Caco-2 (cell line): Measurements from ENCODE around the gene TOPORS. TPM values are rescaled to one million over a fixed set of nuclear protein-coding genes. Genes with fewer than 3 reads are reported as not detected.

ENCODE experiments used
- BruUV-seq: library from RNA; stranded (reverse); fragments of 400-500 nt; replicated peaks from 2 replicates; lab custom pipeline; 2021; lab: Mats Ljungman, UMichigan
- CTCF ChIA-PET: fragments of 300-600 bp; sonication (Branson Sonifier 250); formaldehyde crosslinking; loops from one replicate; lab custom pipeline; 2022; ENCODE audit warnings: antibody characterized with exemption; lab: Charles Lee
- POLR2A ChIA-PET: fragments of 300-600 bp; sonication (Branson Sonifier 250); formaldehyde crosslinking; loops from one replicate; lab custom pipeline; 2022; ENCODE audit warnings: antibody characterized with exemption; lab: Charles Lee
- DNase-seq, 2 experiments: peaks; one replicate each; pipeline versions ENCODE4 v3.0.0 to v3.0.0-alpha.2; 2020 to 2022
- H3K27me3 ChIP-seq: replicated peaks from 2 replicates; pipeline ENCODE4 v1.6.0; 2011; ENCODE audit warnings: low read length; ENCODE audit not compliant: control insufficient read depth, insufficient read depth
- H3K36me3 ChIP-seq: 2 replicates; pipeline ENCODE4 v1.5.1; 2011; ENCODE audit warnings: low read length; ENCODE audit not compliant: control insufficient read depth, insufficient read depth
- H3K4me1 ChIP-seq: fragments of 250-450 bp; sonication (Bioruptor Pico); 2 replicates; pipeline ENCODE4 v1.5.1; 2020; ENCODE audit warnings: mild to moderate bottlenecking
- H3K4me3 ChIP-seq: 2 replicates; pipeline ENCODE4 v1.5.1; 2011; ENCODE audit warnings: low read depth, mild to moderate bottlenecking, control low read depth, low read length
- H3K9me3 ChIP-seq: fragments of 250-450 bp; sonication (Bioruptor Pico); 2 replicates; pipeline ENCODE4 v1.5.1; 2020; ENCODE audit warnings: mild to moderate bottlenecking, moderate library complexity
- H3K27ac Mint-ChIP-seq: one replicate; pipeline ENCODE4 v1.8.0; 2022; ENCODE audit warnings: mixed read lengths; ENCODE audit not compliant: unreplicated experiment
- H3K27me3 Mint-ChIP-seq: one replicate; pipeline ENCODE4 v1.8.0; 2022; ENCODE audit warnings: mixed read lengths; ENCODE audit not compliant: insufficient read depth, unreplicated experiment
- H3K36me3 Mint-ChIP-seq: one replicate; pipeline ENCODE4 v1.8.0; 2022; ENCODE audit warnings: mild to moderate bottlenecking, mixed read lengths; ENCODE audit not compliant: insufficient read depth, unreplicated experiment
- H3K4me1 Mint-ChIP-seq: one replicate; pipeline ENCODE4 v1.8.0; 2022; ENCODE audit warnings: low read depth, mixed read lengths; ENCODE audit not compliant: unreplicated experiment
- H3K4me3 Mint-ChIP-seq: one replicate; pipeline ENCODE4 v1.8.0; 2022; ENCODE audit warnings: mild to moderate bottlenecking, moderate library complexity, mixed read lengths; ENCODE audit not compliant: unreplicated experiment
- H3K9me3 Mint-ChIP-seq: one replicate; pipeline ENCODE4 v1.8.0; 2022; ENCODE audit warnings: mixed read lengths; ENCODE audit not compliant: unreplicated experiment
- CTCF ChIP-seq, 2 experiments: fragments of 200-600 bp in 1 of 2; IDR thresholded peaks; 1 replicate in 1 of 2; 2 replicates in 1 of 2; pipeline versions ENCODE4 v1.5.1 to v1.8.0; 2011 to 2022; ENCODE audit warnings: antibody characterized with exemption in 1 of 2, control low read depth in 1 of 2, inconsistent platforms in 1 of 2, low read depth in 1 of 2, low read length in 1 of 2, mild to moderate bottlenecking in 1 of 2, moderate library complexity in 1 of 2; ENCODE audit not compliant: insufficient read depth in 1 of 2, severe bottlenecking in 1 of 2, unreplicated experiment in 1 of 2
- intact Hi-C: fragments of 100-400 bp; cut with micrococcal nuclease; formaldehyde crosslinking; loops from one replicate; pipeline ENCODE4 v1.10.0; 2022; ENCODE audit not compliant: unreplicated experiment
- total RNA-seq: library from RNA; stranded (reverse); gene quantifications from 2 replicates; pipeline ENCODE4 v1.2.3, GENCODE V29; 2022

Gene TOPORS
- total RNA-seq, 1 experiment from 2014 or later: 14.6 TPM

- Mint-ChIP-seq H3K9me3 (no peaks in the 10 kb centered on the region), H3K4me3 (no peak overlapping the region), H3K27ac (no peak overlapping the region), H3K36me3 (peaks cover 12% of the 10 kb centered on the region), H3K27me3 (no peaks in the 10 kb centered on the region), H3K4me1 (no peaks in the 10 kb centered on the region)
- H3K4me3 ChIP-seq: no peak overlapping the region
- no peak for DNase-seq
- no peaks in the 10 kb centered on the region for H3K4me1 ChIP-seq
- H3K9me3 ChIP-seq: no peaks in the 10 kb centered on the region
- H3K27me3 ChIP-seq: no peaks in the 10 kb centered on the region
- no TSS peak for BruUV-seq
- H3K36me3 ChIP-seq: 0 out of 2 replicates have a peak, but pooled peaks cover 3% of the 10 kb centered on the region
- intact Hi-C loops: no loop called here
- CTCF ChIA-PET: no interaction called here
- no peak for TF ChIP-seq CTCF (IDR thresholded peaks at IDR 0.05; ENCODE audit: insufficient read depth in 1 of 2, low read depth in 1 of 2, low read length in 1 of 2, severe bottlenecking in 1 of 2, unreplicated experiment in 1 of 2)
- POLR2A ChIA-PET: no interaction called here
Measured at GRCh38 chr9:32543047-32543446, 9.3 kb downstream of the TOPORS start.

DNA sequence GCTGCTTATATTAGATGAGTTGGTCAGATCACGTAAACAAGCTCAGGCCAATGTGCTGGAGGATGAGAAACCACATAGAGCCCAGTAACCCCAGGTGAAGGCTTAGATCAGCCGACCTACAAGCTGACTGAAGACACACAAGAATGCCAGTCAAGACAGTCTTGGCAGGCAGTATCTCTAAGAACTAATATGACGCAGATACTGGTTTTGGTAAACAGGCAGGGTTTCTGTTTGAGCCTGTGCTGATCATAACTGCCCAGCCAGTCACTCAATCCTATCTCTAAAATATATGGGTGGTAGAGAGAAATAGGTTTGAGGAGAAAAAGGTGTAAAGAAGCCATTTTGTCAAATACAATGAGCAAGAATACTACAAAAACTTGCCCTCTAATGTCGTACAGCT, 18.6 kb downstream of the TOPORS start:
- Histone ChIP-seq H3K4me1 (no peaks in the 10 kb centered on the region), H3K9me3 (no peaks in the 10 kb centered on the region; the same call in 1 of the 2 replicates), H3K4me3 (no peak overlapping the region), H3K36me3 (no peaks in the 10 kb centered on the region), H3K27me3 (no peaks in the 10 kb centered on the region)
- no peaks in the 10 kb centered on the region for H3K27me3 Mint-ChIP-seq
- no peak for DNase-seq
- ChIA-PET CTCF (no interaction called here), POLR2A (no interaction called here)
- no peaks in the 10 kb centered on the region for H3K36me3 Mint-ChIP-seq
- H3K27ac Mint-ChIP-seq: no peak overlapping the region
- H3K4me1 Mint-ChIP-seq: no peaks in the 10 kb centered on the region
- H3K4me3 Mint-ChIP-seq: no peak overlapping the region
- no peak for TF ChIP-seq CTCF (IDR thresholded peaks at IDR 0.05; ENCODE audit: insufficient read depth in 1 of 2, low read depth in 1 of 2, low read length in 1 of 2, severe bottlenecking in 1 of 2, unreplicated experiment in 1 of 2)
- no TSS peak for BruUV-seq
- intact Hi-C loops: no loop called here
- H3K9me3 Mint-ChIP-seq: peaks cover 8% of the 10 kb centered on the region

- no peaks in the 10 kb centered on the region for H3K36me3 ChIP-seq
- Mint-ChIP-seq H3K36me3 (peaks cover 4% of the 10 kb centered on the region), H3K27me3 (no peaks in the 10 kb centered on the region), H3K4me3 (no peak overlapping the region), H3K27ac (no peak overlapping the region), H3K4me1 (no peaks in the 10 kb centered on the region), H3K9me3 (peaks cover 8% of the 10 kb centered on the region)
- intact Hi-C loops: no loop called here
- ChIA-PET POLR2A (no interaction called here), CTCF (interaction anchor here (1.4 kb wide), 1 partner anchor 39 kb away, joined by 4 read pairs; no protein-coding TSS in a partner anchor)
- H3K4me3 ChIP-seq: no peak overlapping the region
- no peaks in the 10 kb centered on the region; the same call in 1 of the 2 replicates for H3K9me3 ChIP-seq
- no peak for TF ChIP-seq CTCF (IDR thresholded peaks at IDR 0.05; ENCODE audit: insufficient read depth in 1 of 2, low read depth in 1 of 2, low read length in 1 of 2, severe bottlenecking in 1 of 2, unreplicated experiment in 1 of 2)
- DNase-seq: no peak
- H3K27me3 ChIP-seq: no peaks in the 10 kb centered on the region
- H3K4me1 ChIP-seq: no peaks in the 10 kb centered on the region
- BruUV-seq: no TSS peak
Measured at GRCh38 chr9:32533336-32533735, 19.1 kb downstream of the TOPORS start.
